Panc1 (cell line): Measurements from ENCODE around the gene PRRX1. TPM values are rescaled to one million over a fixed set of nuclear protein-coding genes. Genes with fewer than 3 reads are reported as not detected.

Source experiments
- ATAC-seq: fragments of 200-7000 bp; cut with Tn5 transposase; 2 replicates; pipeline ENCODE4 v1.9.1; 2020; ENCODE audit warnings: mild to moderate bottlenecking, moderate library complexity
- BruUV-seq: library from RNA; stranded (reverse); fragments of 400-500 nt; replicated peaks from 2 replicates; lab custom pipeline; 2021; lab: Mats Ljungman, UMichigan
- CTCF ChIA-PET: fragments of 300-600 bp; sonication (Branson Sonifier 250); formaldehyde crosslinking; loops from one replicate; lab custom pipeline; 2022; ENCODE audit warnings: antibody characterized with exemption; lab: Charles Lee
- POLR2A ChIA-PET: fragments of 300-600 bp; sonication (Branson Sonifier 250); formaldehyde crosslinking; loops from one replicate; lab custom pipeline; 2022; ENCODE audit warnings: antibody characterized with exemption; lab: Charles Lee
- DNase-seq: peaks from one replicate; pipeline ENCODE4 v3.0.0-alpha.2; 2010; ENCODE audit warnings: low read depth, low spot score
- H3K27ac ChIP-seq: 2 replicates; pipeline ENCODE4 v1.5.1; 2011; ENCODE audit warnings: mild to moderate bottlenecking, low read length, inconsistent platforms
- H3K27me3 ChIP-seq: fragments of 200-500 bp; sonication (Bioruptor generic); 2 replicates; pipeline ENCODE4 v1.6.0; 2014; ENCODE audit warnings: low read length, inconsistent platforms; ENCODE audit not compliant: control insufficient read depth, insufficient read depth
- H3K36me3 ChIP-seq: fragments of 200-500 bp; sonication (Bioruptor generic); 2 replicates; pipeline ENCODE4 v1.5.1; 2014; ENCODE audit warnings: inconsistent platforms, mild to moderate bottlenecking, low read length, moderate library complexity; ENCODE audit not compliant: control insufficient read depth, insufficient read depth
- H3K4me1 ChIP-seq: 2 replicates; pipeline ENCODE4 v1.5.1; 2011; ENCODE audit warnings: inconsistent platforms, mild to moderate bottlenecking, low read length, moderate library complexity; ENCODE audit not compliant: control insufficient read depth, insufficient read depth
- H3K4me3 ChIP-seq, 2 experiments: 2 replicates each; pipeline ENCODE4 v1.5.1; 2011 to 2012; ENCODE audit warnings: low read depth in 2 of 2, low read length in 2 of 2, mild to moderate bottlenecking in 2 of 2, inconsistent platforms in 1 of 2, moderate library complexity in 1 of 2
- H3K9me3 ChIP-seq: fragments of 200-500 bp; sonication (Bioruptor generic); 2 replicates; pipeline ENCODE4 v1.5.1; 2014; ENCODE audit warnings: low read depth, mild to moderate bottlenecking, inconsistent platforms, low read length, moderate library complexity; ENCODE audit not compliant: control insufficient read depth, insufficient read depth
- CTCF ChIP-seq: fragments of 450-650 bp; IDR thresholded peaks from 2 replicates; pipeline ENCODE4 v1.5.1; 2017; ENCODE audit warnings: mild to moderate bottlenecking
- POLR2AphosphoS5 ChIP-seq: IDR thresholded peaks from 2 replicates; pipeline ENCODE4 v1.6.1; 2012; ENCODE audit warnings: mild to moderate bottlenecking, low read depth, low read length, moderate library complexity
- REST ChIP-seq, 2 experiments: IDR thresholded peaks; 2 replicates each; pipeline ENCODE4 v1.6.1; 2011 to 2012; ENCODE audit warnings: low read depth in 2 of 2, control low read depth in 1 of 2, low read length in 1 of 2, mild to moderate bottlenecking in 1 of 2, moderate library complexity in 1 of 2; ENCODE audit not compliant: insufficient read depth in 1 of 2
- SIN3A ChIP-seq: IDR thresholded peaks from 2 replicates; pipeline ENCODE4 v1.6.1; 2012; ENCODE audit warnings: low read depth, mild to moderate bottlenecking, low read length, moderate library complexity, borderline replicate concordance; ENCODE audit not compliant: insufficient read depth
- TCF7L2 ChIP-seq: IDR thresholded peaks from 2 replicates; pipeline ENCODE4 v1.6.1; 2011; ENCODE audit warnings: mild to moderate bottlenecking, low read depth, low read length, inconsistent platforms
- in situ Hi-C: cut with HindIII; loops from 2 replicates; pipeline ENCODE4 v1.10.0; 2016; ENCODE audit warnings: low sequenced_read_pairs, low pct_unique_long_range_greater_than_20kb
- intact Hi-C: fragments of 100-400 bp; cut with micrococcal nuclease; formaldehyde crosslinking; loops from one replicate; pipeline ENCODE4 v1.10.0; 2022; ENCODE audit not compliant: unreplicated experiment
- total RNA-seq: library from RNA; stranded (reverse); gene quantifications from one replicate; pipeline ENCODE4 v1.2.1, GENCODE V29; 2021; ENCODE audit not compliant: unreplicated experiment

The PRRX1 gene
- total RNA-seq, 1 experiment from 2014 or later = 0.69 TPM

GRCh38 chr1:170749959-170750358, 86.0 kb downstream of the PRRX1 start:
- intact Hi-C loops (no loop called here), in situ Hi-C loops (no loop called here)
- TF ChIP-seq REST (IDR thresholded peaks at IDR 0.05; ENCODE audit: insufficient read depth in 1 of 2, low read depth in 2 of 2, low read length in 1 of 2) = no peak
- TF ChIP-seq CTCF = no peak
- TF ChIP-seq TCF7L2 = no peak
- TF ChIP-seq SIN3A = no peak
- TF ChIP-seq POLR2AphosphoS5 = no peak
- no peak overlapping the region for H3K27ac ChIP-seq
- no peaks in the 10 kb centered on the region for H3K27me3 ChIP-seq
- no TSS peak for BruUV-seq
- no peaks in the 10 kb centered on the region for H3K4me1 ChIP-seq
- no peak for ATAC-seq
- no peak for DNase-seq
- POLR2A ChIA-PET = no interaction called here
- CTCF ChIA-PET = no interaction called here
- no peaks in the 10 kb centered on the region for H3K9me3 ChIP-seq
- no peak overlapping the region for H3K4me3 ChIP-seq
- no peaks in the 10 kb centered on the region for H3K36me3 ChIP-seq

- CTCF ChIA-PET = no interaction called here
These were observed 91.9 kb downstream of the PRRX1 start for GRCh38 chr1:170755795-170756194.

More at GRCh38 chr1:170755795-170756194, 91.9 kb downstream of the PRRX1 start:
- Histone ChIP-seq H3K27me3 (no peaks in the 10 kb centered on the region), H3K9me3 (no peaks in the 10 kb centered on the region), H3K4me3 (no peak overlapping the region), H3K36me3 (no peaks in the 10 kb centered on the region), H3K4me1 (no peaks in the 10 kb centered on the region), H3K27ac (no peak overlapping the region)
- no peak for DNase-seq
- intact Hi-C loops (no loop called here), in situ Hi-C loops (no loop called here)
- no TSS peak for BruUV-seq
- POLR2A ChIA-PET = no interaction called here
- TF ChIP-seq POLR2AphosphoS5 (no peak), TCF7L2 (no peak), CTCF (no peak), REST (IDR thresholded peaks at IDR 0.05; ENCODE audit: insufficient read depth in 1 of 2, low read depth in 2 of 2, low read length in 1 of 2) (no peak)
- ATAC-seq = no peak
